H1 (cell line): ENCODE results near the gene POU6F2. TPM values are rescaled to one million over a fixed set of nuclear protein-coding genes. Genes with fewer than 3 reads are reported as not detected.

Source experiments
- ASH2L ChIP-seq: fragments of 200-600, 300-600 bp; sonication (generic); IDR thresholded peaks from one replicate; pipeline ENCODE4 v1.7.1; 2017; ENCODE audit warnings: low read length
- CHD2 ChIP-seq: IDR thresholded peaks from 2 replicates; pipeline ENCODE4 v1.6.1; 2012; ENCODE audit warnings: low read length, improper control_type of control experiment
- EP300 ChIP-seq, 2 experiments: IDR thresholded peaks; 1 replicate in 1 of 2; 2 replicates in 1 of 2; pipeline ENCODE4 v1.6.1; 2011 to 2012; ENCODE audit warnings: low read depth in 2 of 2, low read length in 2 of 2, mild to moderate bottlenecking in 2 of 2, borderline replicate concordance in 1 of 2, inconsistent platforms in 1 of 2, moderate library complexity in 1 of 2
- EZH2 ChIP-seq: fragments of 200-600 bp; sonication (generic); IDR thresholded peaks from 2 replicates; pipeline ENCODE4 v1.7.1; 2012; ENCODE audit warnings: low read depth, mild to moderate bottlenecking, moderate library complexity, low read length, inconsistent platforms; ENCODE audit not compliant: severe bottlenecking
- HDAC6 ChIP-seq: IDR thresholded peaks from one replicate; pipeline ENCODE4 v1.7.1; 2012; ENCODE audit warnings: low read depth, mild to moderate bottlenecking, inconsistent platforms, low read length, moderate library complexity
- MAFK ChIP-seq: IDR thresholded peaks from 2 replicates; pipeline ENCODE4 v1.6.1; 2012; ENCODE audit warnings: low read depth, mild to moderate bottlenecking, improper control_type of control experiment, low read length
- PHF8 ChIP-seq: fragments of 200-600 bp; sonication (generic); conservative IDR thresholded peaks from 2 replicates; pipeline ENCODE4 v1.7.1; 2012; ENCODE audit warnings: low read depth, mild to moderate bottlenecking, inconsistent platforms, low read length, moderate library complexity
- POLR2AphosphoS5 ChIP-seq: IDR thresholded peaks from 2 replicates; pipeline ENCODE4 v1.6.1; 2011; ENCODE audit warnings: low read depth, low read length
- RBBP5 ChIP-seq: IDR thresholded peaks from 2 replicates; pipeline ENCODE4 v1.7.1; 2012; ENCODE audit warnings: low read depth, mild to moderate bottlenecking, inconsistent platforms, low read length, moderate library complexity, borderline replicate concordance
- SRF ChIP-seq: IDR thresholded peaks from 2 replicates; pipeline ENCODE4 v1.6.1; 2011; ENCODE audit warnings: mild to moderate bottlenecking, low read depth, low read length, moderate library complexity
- polyA plus RNA-seq, 7 experiments: library from polyadenylated mRNA; depleted of rRNA in 3 of 7; stranded (reverse) in 5 of 7; unstranded in 2 of 7; fragments of >200 nt in 5 of 7; fragments of 200-250 nt in 2 of 7; gene quantifications; 1 replicate in 5 of 7; 2 replicates in 1 of 7; 4 replicates in 1 of 7; pipeline versions ENCODE4 v1.2.1 to v1.2.3, GENCODE V29; 2011 to 2013; ENCODE audit warnings: missing spikeins in 2 of 7, mixed read lengths in 2 of 7
- total RNA-seq: library from RNA; stranded (reverse); fragmentation: NEBNext Ultra II Directional; extraction: Animal tissue kit (Norgen Biotek cat#: 25700); gene quantifications from 2 replicates; pipeline ENCODE4 v1.2.1, GENCODE V29; 2021
- TF ChIP-seq, protein P1 (sequence below): fragments of 300-600 bp; sonication (generic); IDR thresholded peaks from 2 replicates; pipeline ENCODE4 v1.7.1; 2012; ENCODE audit warnings: low read length, moderate library complexity, mild to moderate bottlenecking, inconsistent platforms; ENCODE audit not compliant: insufficient replicate concordance
- TF ChIP-seq, protein P2 (sequence below): IDR thresholded peaks from 2 replicates; pipeline ENCODE4 v1.6.1; 2011; ENCODE audit warnings: low read depth, mild to moderate bottlenecking, low read length; ENCODE audit not compliant: insufficient read depth

Gene POU6F2
- total and polyA plus RNA-seq, 2 of the 8 experiments (the other 6 are each of a cell fraction or from before 2014, with no cell fraction given): 1.1 to 2.0 TPM

DNA sequence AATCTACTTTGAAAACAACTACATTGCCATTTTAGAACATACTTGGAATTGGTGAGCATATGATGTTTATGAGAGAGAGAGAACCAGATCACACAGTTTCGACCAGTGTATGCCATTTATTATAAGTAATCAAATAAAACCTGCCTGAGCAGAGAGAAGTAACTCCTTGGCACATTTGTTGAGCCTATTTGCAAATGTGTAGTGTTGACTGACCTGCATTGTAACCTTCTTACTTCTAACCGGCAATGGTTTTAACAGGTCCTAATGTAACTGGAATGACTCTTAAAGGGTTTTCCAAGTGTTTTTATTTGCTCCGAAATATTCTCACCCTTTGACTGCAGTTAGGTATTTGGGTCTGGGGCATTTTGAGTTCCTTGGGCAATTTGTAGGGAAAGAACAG, 167.6 kb downstream of the POU6F2 start (continued):
- TF ChIP-seq, protein P1, sequence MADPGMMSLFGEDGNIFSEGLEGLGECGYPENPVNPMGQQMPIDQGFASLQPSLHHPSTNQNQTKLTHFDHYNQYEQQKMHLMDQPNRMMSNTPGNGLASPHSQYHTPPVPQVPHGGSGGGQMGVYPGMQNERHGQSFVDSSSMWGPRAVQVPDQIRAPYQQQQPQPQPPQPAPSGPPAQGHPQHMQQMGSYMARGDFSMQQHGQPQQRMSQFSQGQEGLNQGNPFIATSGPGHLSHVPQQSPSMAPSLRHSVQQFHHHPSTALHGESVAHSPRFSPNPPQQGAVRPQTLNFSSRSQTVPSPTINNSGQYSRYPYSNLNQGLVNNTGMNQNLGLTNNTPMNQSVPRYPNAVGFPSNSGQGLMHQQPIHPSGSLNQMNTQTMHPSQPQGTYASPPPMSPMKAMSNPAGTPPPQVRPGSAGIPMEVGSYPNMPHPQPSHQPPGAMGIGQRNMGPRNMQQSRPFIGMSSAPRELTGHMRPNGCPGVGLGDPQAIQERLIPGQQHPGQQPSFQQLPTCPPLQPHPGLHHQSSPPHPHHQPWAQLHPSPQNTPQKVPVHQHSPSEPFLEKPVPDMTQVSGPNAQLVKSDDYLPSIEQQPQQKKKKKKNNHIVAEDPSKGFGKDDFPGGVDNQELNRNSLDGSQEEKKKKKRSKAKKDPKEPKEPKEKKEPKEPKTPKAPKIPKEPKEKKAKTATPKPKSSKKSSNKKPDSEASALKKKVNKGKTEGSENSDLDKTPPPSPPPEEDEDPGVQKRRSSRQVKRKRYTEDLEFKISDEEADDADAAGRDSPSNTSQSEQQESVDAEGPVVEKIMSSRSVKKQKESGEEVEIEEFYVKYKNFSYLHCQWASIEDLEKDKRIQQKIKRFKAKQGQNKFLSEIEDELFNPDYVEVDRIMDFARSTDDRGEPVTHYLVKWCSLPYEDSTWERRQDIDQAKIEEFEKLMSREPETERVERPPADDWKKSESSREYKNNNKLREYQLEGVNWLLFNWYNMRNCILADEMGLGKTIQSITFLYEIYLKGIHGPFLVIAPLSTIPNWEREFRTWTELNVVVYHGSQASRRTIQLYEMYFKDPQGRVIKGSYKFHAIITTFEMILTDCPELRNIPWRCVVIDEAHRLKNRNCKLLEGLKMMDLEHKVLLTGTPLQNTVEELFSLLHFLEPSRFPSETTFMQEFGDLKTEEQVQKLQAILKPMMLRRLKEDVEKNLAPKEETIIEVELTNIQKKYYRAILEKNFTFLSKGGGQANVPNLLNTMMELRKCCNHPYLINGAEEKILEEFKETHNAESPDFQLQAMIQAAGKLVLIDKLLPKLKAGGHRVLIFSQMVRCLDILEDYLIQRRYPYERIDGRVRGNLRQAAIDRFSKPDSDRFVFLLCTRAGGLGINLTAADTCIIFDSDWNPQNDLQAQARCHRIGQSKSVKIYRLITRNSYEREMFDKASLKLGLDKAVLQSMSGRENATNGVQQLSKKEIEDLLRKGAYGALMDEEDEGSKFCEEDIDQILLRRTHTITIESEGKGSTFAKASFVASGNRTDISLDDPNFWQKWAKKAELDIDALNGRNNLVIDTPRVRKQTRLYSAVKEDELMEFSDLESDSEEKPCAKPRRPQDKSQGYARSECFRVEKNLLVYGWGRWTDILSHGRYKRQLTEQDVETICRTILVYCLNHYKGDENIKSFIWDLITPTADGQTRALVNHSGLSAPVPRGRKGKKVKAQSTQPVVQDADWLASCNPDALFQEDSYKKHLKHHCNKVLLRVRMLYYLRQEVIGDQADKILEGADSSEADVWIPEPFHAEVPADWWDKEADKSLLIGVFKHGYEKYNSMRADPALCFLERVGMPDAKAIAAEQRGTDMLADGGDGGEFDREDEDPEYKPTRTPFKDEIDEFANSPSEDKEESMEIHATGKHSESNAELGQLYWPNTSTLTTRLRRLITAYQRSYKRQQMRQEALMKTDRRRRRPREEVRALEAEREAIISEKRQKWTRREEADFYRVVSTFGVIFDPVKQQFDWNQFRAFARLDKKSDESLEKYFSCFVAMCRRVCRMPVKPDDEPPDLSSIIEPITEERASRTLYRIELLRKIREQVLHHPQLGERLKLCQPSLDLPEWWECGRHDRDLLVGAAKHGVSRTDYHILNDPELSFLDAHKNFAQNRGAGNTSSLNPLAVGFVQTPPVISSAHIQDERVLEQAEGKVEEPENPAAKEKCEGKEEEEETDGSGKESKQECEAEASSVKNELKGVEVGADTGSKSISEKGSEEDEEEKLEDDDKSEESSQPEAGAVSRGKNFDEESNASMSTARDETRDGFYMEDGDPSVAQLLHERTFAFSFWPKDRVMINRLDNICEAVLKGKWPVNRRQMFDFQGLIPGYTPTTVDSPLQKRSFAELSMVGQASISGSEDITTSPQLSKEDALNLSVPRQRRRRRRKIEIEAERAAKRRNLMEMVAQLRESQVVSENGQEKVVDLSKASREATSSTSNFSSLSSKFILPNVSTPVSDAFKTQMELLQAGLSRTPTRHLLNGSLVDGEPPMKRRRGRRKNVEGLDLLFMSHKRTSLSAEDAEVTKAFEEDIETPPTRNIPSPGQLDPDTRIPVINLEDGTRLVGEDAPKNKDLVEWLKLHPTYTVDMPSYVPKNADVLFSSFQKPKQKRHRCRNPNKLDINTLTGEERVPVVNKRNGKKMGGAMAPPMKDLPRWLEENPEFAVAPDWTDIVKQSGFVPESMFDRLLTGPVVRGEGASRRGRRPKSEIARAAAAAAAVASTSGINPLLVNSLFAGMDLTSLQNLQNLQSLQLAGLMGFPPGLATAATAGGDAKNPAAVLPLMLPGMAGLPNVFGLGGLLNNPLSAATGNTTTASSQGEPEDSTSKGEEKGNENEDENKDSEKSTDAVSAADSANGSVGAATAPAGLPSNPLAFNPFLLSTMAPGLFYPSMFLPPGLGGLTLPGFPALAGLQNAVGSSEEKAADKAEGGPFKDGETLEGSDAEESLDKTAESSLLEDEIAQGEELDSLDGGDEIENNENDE: no peak
- TF ChIP-seq CHD2 (no peak), HDAC6 (no peak), MAFK (no peak), EZH2 (no peak), EP300 (IDR thresholded peaks at IDR 0.05; ENCODE audit: borderline replicate concordance in 1 of 2, low read depth in 2 of 2, low read length in 2 of 2) (no peak), PHF8 (no peak), RBBP5 (no peak), POLR2AphosphoS5 (no peak), ASH2L (no peak), SRF (no peak)
- TF ChIP-seq, protein P2, sequence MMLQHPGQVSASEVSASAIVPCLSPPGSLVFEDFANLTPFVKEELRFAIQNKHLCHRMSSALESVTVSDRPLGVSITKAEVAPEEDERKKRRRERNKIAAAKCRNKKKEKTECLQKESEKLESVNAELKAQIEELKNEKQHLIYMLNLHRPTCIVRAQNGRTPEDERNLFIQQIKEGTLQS: no peak
- TF ChIP-seq, all 59 proteins: peak for 0
